Panc1 (cell line): Measurements from ENCODE around the gene WDR46. TPM values are rescaled to one million over a fixed set of nuclear protein-coding genes. Genes with fewer than 3 reads are reported as not detected.

Experiments
- ATAC-seq: fragments of 200-7000 bp; cut with Tn5 transposase; 2 replicates; pipeline ENCODE4 v1.9.1; 2020; ENCODE audit warnings: mild to moderate bottlenecking, moderate library complexity
- BruUV-seq: library from RNA; stranded (reverse); fragments of 400-500 nt; replicated peaks from 2 replicates; lab custom pipeline; 2021; lab: Mats Ljungman, UMichigan
- CTCF ChIA-PET: fragments of 300-600 bp; sonication (Branson Sonifier 250); formaldehyde crosslinking; loops from one replicate; lab custom pipeline; 2022; ENCODE audit warnings: antibody characterized with exemption; lab: Charles Lee
- POLR2A ChIA-PET: fragments of 300-600 bp; sonication (Branson Sonifier 250); formaldehyde crosslinking; loops from one replicate; lab custom pipeline; 2022; ENCODE audit warnings: antibody characterized with exemption; lab: Charles Lee
- DNase-seq: peaks from one replicate; pipeline ENCODE4 v3.0.0-alpha.2; 2010; ENCODE audit warnings: low read depth, low spot score
- H3K27ac ChIP-seq: 2 replicates; pipeline ENCODE4 v1.5.1; 2011; ENCODE audit warnings: mild to moderate bottlenecking, low read length, inconsistent platforms
- H3K27me3 ChIP-seq: fragments of 200-500 bp; sonication (Bioruptor generic); 2 replicates; pipeline ENCODE4 v1.6.0; 2014; ENCODE audit warnings: low read length, inconsistent platforms; ENCODE audit not compliant: control insufficient read depth, insufficient read depth
- H3K36me3 ChIP-seq: fragments of 200-500 bp; sonication (Bioruptor generic); 2 replicates; pipeline ENCODE4 v1.5.1; 2014; ENCODE audit warnings: inconsistent platforms, mild to moderate bottlenecking, low read length, moderate library complexity; ENCODE audit not compliant: control insufficient read depth, insufficient read depth
- H3K4me1 ChIP-seq: 2 replicates; pipeline ENCODE4 v1.5.1; 2011; ENCODE audit warnings: inconsistent platforms, mild to moderate bottlenecking, low read length, moderate library complexity; ENCODE audit not compliant: control insufficient read depth, insufficient read depth
- H3K4me3 ChIP-seq, 2 experiments: 2 replicates each; pipeline ENCODE4 v1.5.1; 2011 to 2012; ENCODE audit warnings: low read depth in 2 of 2, low read length in 2 of 2, mild to moderate bottlenecking in 2 of 2, inconsistent platforms in 1 of 2, moderate library complexity in 1 of 2
- H3K9me3 ChIP-seq: fragments of 200-500 bp; sonication (Bioruptor generic); 2 replicates; pipeline ENCODE4 v1.5.1; 2014; ENCODE audit warnings: low read depth, mild to moderate bottlenecking, inconsistent platforms, low read length, moderate library complexity; ENCODE audit not compliant: control insufficient read depth, insufficient read depth
- CTCF ChIP-seq: fragments of 450-650 bp; IDR thresholded peaks from 2 replicates; pipeline ENCODE4 v1.5.1; 2017; ENCODE audit warnings: mild to moderate bottlenecking
- POLR2AphosphoS5 ChIP-seq: IDR thresholded peaks from 2 replicates; pipeline ENCODE4 v1.6.1; 2012; ENCODE audit warnings: mild to moderate bottlenecking, low read depth, low read length, moderate library complexity
- REST ChIP-seq, 2 experiments: IDR thresholded peaks; 2 replicates each; pipeline ENCODE4 v1.6.1; 2011 to 2012; ENCODE audit warnings: low read depth in 2 of 2, control low read depth in 1 of 2, low read length in 1 of 2, mild to moderate bottlenecking in 1 of 2, moderate library complexity in 1 of 2; ENCODE audit not compliant: insufficient read depth in 1 of 2
- SIN3A ChIP-seq: IDR thresholded peaks from 2 replicates; pipeline ENCODE4 v1.6.1; 2012; ENCODE audit warnings: low read depth, mild to moderate bottlenecking, low read length, moderate library complexity, borderline replicate concordance; ENCODE audit not compliant: insufficient read depth
- TCF7L2 ChIP-seq: IDR thresholded peaks from 2 replicates; pipeline ENCODE4 v1.6.1; 2011; ENCODE audit warnings: mild to moderate bottlenecking, low read depth, low read length, inconsistent platforms
- in situ Hi-C: cut with HindIII; loops from 2 replicates; pipeline ENCODE4 v1.10.0; 2016; ENCODE audit warnings: low sequenced_read_pairs, low pct_unique_long_range_greater_than_20kb
- intact Hi-C: fragments of 100-400 bp; cut with micrococcal nuclease; formaldehyde crosslinking; loops from one replicate; pipeline ENCODE4 v1.10.0; 2022; ENCODE audit not compliant: unreplicated experiment
- total RNA-seq: library from RNA; stranded (reverse); gene quantifications from one replicate; pipeline ENCODE4 v1.2.1, GENCODE V29; 2021; ENCODE audit not compliant: unreplicated experiment

The WDR46 gene
- total RNA-seq, 1 experiment from 2014 or later: 80.6 TPM

GRCh38 chr6:33324125-33324524 lies 35.1 kb upstream of the WDR46 start:
- no peaks in the 10 kb centered on the region for H3K27me3 ChIP-seq
- BruUV-seq: no TSS peak
- in situ Hi-C loops: no loop called here
- H3K4me1 ChIP-seq: peaks cover 34% of the 10 kb centered on the region
- TF ChIP-seq CTCF: no peak
- intact Hi-C loops: no loop called here
- CTCF ChIA-PET: no interaction called here
- no peak for ATAC-seq
- H3K9me3 ChIP-seq: no peaks in the 10 kb centered on the region
- DNase-seq: no peak
- peak overlapping the region; percentile 89 for H3K27ac ChIP-seq
- POLR2A ChIA-PET: interaction anchor here (0.6 kb wide), 1 partner anchor 102 kb away, joined by 6 read pairs; no protein-coding TSS in a partner anchor
- H3K4me3 ChIP-seq: peak overlapping the region; percentile 65 to 81
- H3K36me3 ChIP-seq: peaks cover 13% of the 10 kb centered on the region

GRCh38 chr6:33323623-33323948 lies 34.5 kb upstream of the WDR46 start:
- POLR2A ChIA-PET: no interaction called here

GRCh38 chr6:33321227-33321626 lies 32.2 kb upstream of the WDR46 start:
- Histone ChIP-seq H3K4me1 (peaks cover 51% of the 10 kb centered on the region), H3K27me3 (no peaks in the 10 kb centered on the region), H3K9me3 (no peaks in the 10 kb centered on the region), H3K4me3 (peak overlapping the region; percentile 65 to 81), H3K36me3 (peaks cover 18% of the 10 kb centered on the region), H3K27ac (peak overlapping the region; percentile 89)
- CTCF ChIA-PET: no interaction called here
- POLR2A ChIA-PET: interaction anchor here (0.7 kb wide), 1 partner anchor 53 kb away, joined by 3 read pairs; no protein-coding TSS in a partner anchor
- DNase-seq (no peak), ATAC-seq (no peak)
- no TSS peak for BruUV-seq
- intact Hi-C loops: no loop called here
- no peak for TF ChIP-seq TCF7L2
- TF ChIP-seq REST (IDR thresholded peaks at IDR 0.05; ENCODE audit: insufficient read depth in 1 of 2, low read depth in 2 of 2, low read length in 1 of 2): no peak
- TF ChIP-seq CTCF: no peak
- TF ChIP-seq SIN3A: no peak
- TF ChIP-seq POLR2AphosphoS5: no peak
- in situ Hi-C loops: no loop called here

More at GRCh38 chr6:33323623-33323948, 34.5 kb upstream of the WDR46 start:
- H3K4me3 ChIP-seq: peak overlapping the region; percentile 65 to 81
- no TSS peak for BruUV-seq
- H3K36me3 ChIP-seq: peaks cover 16% of the 10 kb centered on the region
- H3K9me3 ChIP-seq: no peaks in the 10 kb centered on the region
- CTCF ChIA-PET: no interaction called here
- no peak for DNase-seq
- in situ Hi-C loops (no loop called here), intact Hi-C loops (no loop called here)
- ATAC-seq: no peak
- H3K27ac ChIP-seq: peak overlapping the region; percentile 89
- H3K4me1 ChIP-seq: peaks cover 40% of the 10 kb centered on the region
- no peaks in the 10 kb centered on the region for H3K27me3 ChIP-seq
- TF ChIP-seq REST (IDR thresholded peaks at IDR 0.05; ENCODE audit: insufficient read depth in 1 of 2, low read depth in 2 of 2, low read length in 1 of 2): peak in 1 of 2 experiments; percentile 46; a peak in 1 of 4 replicates
- no peak for TF ChIP-seq TCF7L2
